Ureter (tissue), 1 donor: Measurements from ENCODE around the gene CCNY. TPM values are rescaled to one million over a fixed set of nuclear protein-coding genes. Genes with fewer than 3 reads are reported as not detected.

Source experiments
- DNase-seq: peaks from one replicate; pipeline ENCODE4 v3.0.0-alpha.2; 2020; ENCODE audit warnings: low spot score
- total RNA-seq: library from RNA; stranded (reverse); gene quantifications from one replicate; pipeline ENCODE4 v1.2.4, GENCODE V29; 2023
- donor health status: DM: yes; HTN: yes; CAD: no.

Gene CCNY
- total RNA-seq, 1 donor from 2014 or later: 61.5 TPM

DNA sequence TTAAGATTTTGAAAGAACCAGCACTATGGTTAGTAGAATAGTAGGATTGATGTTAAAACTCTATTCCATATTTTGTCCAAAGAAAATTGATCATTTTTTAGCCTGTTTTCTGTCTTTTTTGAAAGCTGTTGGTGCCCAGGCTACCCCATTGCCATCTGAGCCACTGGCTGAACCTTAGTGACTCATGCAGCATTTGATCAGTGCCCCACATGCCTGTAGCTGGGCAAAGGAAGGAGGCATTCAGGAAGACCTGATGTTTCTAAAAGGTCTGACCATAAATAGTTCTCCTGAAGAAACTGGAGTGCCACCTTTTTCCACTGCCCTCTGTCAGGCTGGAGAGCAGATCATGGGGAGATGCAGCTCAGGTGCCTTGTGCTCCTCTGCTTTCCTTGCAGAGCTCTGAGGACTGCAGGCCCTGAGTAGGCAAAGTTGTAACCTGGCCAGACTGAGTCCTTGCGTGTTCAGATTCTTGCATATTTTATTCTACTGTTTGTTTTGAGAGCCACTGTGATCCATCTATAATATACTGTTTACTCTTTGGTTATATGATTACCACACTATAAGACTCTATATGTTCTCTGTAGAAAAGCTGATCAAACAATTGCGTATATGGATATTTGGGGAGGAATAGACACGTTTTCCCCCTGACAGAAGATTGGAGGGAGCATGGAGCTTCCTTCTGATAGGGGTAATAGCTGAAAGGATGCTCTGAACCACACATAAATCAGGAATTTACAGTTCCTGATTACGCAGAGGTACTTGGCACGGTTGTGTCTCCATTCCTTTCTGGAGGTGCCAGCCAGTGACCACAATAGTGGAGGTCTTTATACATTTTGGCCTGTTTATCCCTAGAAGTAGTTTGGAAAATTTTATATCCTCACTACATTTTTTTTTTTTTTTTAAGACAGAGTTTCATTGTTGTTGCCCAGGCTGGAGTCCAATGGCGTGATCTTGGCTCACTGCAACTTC lies 219.9 kb downstream of the CCNY start:
- DNase-seq: no peak

DNA sequence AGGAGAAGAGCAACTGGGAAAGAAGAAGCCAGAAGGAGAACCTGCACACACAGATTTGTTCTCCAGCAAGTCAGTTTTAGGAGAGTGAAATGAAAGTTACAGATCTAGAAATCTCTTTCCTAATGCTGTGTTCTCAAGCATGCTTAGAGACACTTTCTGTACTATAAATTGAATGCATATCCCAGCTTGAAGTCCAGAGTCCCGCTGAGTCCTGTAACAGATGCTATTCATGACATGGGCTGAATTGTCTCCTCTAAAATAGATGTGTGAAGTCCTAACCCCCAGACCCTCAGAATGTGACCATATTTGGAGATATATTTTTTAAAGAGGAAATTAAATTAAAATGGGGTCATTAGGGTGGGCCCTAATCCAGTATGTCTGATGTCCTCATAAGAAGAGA lies 222.0 kb downstream of the CCNY start:
- DNase-seq: no peak

DNA sequence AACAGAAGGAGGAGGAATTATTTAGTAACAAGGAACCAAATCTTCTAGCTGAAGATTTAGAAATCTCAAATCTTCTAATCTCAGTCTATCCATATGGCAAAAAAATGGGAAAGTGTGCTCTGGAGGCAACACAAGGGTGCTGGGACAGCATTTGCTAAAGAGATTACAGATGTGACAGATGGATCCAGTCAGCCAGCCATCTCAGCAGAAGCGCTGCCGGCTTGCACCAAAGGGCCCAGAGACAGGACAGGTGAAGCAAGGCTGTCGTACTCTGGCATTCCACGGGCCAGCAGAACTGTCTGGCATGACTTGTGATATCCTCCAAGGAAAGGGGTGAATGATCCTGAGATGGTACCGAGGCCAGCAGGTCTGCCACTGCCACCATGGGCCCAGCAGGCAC lies 223.1 kb downstream of the CCNY start:
- DNase-seq: no peak

DNA sequence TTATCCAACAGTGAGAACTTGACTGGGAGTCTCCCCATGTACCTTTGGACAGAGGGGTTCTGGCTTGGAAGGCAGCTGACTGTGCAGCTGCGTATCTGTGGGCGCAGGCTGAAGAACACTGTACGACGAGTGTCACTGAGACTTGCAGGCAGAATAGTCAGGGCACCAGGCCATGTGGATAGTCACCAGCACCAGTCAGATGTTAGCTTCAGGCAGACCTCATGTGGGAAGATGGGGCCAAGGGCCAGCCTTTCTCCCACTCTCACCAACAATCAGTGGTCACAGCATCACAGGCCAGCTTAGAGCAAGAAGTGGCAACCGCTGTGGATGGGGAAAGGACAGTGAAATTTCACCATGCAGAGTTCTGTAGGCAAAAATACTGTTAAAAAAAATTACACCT lies 225.4 kb downstream of the CCNY start:
- DNase-seq: no peak

DNA sequence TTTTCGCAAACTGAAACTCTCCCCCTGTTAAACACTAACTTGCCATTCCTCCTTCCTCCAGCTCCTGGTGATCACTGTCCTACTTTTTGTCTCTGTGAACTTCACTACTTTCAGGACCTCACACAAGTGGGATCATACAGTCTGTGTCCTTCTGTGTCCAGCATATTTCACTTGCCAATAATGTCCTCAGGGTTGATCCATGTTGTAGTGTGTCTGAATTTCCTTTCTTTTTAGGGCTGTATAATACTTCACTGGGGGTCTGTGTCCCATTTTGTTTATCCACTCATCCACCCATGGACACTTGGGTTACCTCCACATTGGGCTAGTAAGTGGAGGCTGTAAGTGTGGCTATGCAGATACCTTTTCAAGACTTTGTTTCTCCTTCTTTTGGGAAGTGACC lies 226.1 kb downstream of the CCNY start:
- no peak for DNase-seq

DNA sequence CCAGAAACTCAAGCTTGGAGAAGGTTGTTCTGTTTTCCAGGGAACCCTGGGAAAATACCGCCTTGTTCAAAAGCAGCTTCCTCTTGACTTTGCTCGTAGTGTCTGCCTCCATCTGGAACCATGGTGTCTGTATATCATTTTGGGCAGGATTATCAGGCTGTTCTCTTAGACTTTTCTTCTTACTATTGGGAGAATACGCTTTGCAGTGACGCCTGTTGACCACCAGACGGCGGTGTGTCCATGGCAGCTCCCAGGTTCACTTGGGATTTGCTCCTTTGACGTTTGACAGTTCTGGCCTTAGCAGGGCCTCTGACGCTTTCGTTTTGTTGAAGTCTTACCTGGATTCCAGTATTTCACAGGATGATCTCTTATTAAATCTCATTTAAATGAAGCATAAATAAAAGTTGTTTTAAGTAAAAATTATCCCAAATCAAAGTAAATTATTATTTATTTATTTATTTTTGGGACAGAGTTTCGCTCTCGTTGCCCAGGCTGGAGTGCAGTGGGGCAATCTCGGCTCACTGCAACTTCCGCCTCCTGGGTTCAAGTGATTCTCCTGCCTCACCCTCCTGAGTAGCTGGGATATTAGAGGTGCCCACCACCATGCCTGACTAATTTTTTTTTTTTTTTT lies 227.1 kb downstream of the CCNY start:
- no peak for DNase-seq

DNA sequence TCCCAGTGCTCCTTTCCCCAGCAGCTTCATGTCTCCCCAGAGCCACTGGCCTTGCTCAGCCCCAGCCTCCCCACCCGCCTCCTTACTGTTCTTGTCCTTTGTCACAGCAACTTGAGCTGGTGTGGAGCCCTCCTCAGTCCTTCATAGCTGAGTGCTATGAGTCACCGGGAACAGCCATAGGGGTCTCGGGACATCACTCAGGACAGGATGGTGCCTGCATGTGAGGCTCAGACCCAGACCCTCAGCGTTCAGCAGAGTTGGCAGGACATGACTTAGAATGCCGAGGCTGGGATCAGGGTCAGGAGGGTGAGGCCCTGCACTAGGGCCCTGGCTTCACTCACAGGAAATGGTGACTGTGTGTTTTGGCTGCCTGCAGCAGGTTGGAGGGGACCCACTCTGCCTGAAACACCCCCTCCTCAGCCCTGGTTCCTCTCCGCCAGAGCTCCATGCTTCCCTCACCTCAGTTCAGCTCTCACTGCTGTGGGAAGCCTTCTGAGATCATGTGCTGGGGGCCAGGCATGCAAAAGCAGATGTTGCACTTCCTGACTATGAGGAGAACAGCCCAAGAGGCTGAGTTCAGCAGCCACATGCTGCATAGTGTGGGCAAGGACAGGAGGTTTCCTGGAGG lies 228.1 kb downstream of the CCNY start:
- no peak for DNase-seq

DNA sequence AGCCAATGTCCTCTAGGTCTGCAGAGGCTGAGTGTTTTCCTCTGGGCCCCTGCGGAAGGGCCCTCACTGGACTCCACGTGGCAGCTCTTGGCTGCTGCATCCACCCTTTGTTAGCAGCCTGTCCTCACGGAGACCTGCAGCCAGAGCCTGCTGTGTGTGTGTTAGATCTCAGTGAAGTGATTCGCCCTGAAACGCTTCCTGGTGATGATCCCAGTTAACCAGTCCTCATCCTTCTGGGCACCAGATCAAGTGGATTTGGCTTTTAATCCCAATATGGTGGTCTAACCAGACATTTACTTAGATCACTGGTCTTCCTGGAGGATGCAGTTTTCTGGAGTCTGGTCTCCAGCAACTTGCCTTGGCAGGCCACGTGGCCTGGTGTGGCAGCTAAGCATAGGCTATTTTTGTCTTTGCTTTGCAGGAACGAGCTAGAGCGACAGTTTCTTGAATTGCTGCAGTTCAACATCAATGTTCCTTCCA lies 229.3 kb downstream of the CCNY start:
- DNase-seq: no peak

DNA sequence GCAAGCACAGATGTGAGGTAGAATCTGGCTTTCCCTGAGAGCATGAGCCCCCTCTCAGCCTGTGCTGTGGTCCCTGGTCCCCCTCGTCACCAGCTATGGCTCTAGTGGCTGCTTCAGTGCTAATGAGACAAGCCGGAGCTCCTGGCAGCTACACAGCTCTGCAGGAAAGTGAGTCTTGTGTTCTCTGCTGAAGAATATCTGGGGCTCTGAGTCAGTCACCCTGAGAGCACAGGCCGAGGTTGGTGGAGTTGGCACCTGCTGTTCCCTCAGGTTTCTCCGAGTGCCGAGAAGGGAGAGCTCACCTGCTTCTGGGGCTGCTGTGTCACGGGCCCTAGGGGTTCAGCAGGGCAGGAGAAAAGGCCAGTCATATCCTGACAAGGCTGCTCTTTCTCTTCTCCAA lies 231.6 kb downstream of the CCNY start:
- DNase-seq: no peak

DNA sequence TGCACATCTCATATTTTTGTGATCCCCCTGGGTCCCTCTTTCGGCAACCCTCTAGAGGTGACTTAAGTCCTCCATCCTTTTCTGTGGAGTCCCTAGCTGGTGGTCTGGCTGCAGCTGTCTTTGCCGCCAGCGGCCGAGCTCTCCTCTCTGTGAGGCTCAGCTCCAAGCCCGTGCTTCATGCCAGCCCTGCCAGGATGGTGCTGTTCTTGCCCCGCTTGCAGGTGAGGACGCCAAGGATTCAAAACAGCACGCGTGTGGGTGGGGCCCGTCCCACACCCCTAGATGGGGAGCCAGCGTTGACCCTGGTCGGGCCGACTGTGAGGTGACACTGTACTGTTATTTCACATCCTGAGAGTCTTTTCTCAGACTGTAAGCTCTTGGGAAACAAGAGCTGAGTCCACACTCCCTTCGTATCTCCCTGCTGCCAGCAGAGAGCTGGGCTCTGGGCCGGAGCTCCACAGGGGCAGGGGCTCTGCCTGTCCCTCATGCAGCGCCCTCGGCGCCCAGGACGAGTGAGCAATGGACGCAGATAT lies 232.2 kb downstream of the CCNY start:
- no peak for DNase-seq

DNA sequence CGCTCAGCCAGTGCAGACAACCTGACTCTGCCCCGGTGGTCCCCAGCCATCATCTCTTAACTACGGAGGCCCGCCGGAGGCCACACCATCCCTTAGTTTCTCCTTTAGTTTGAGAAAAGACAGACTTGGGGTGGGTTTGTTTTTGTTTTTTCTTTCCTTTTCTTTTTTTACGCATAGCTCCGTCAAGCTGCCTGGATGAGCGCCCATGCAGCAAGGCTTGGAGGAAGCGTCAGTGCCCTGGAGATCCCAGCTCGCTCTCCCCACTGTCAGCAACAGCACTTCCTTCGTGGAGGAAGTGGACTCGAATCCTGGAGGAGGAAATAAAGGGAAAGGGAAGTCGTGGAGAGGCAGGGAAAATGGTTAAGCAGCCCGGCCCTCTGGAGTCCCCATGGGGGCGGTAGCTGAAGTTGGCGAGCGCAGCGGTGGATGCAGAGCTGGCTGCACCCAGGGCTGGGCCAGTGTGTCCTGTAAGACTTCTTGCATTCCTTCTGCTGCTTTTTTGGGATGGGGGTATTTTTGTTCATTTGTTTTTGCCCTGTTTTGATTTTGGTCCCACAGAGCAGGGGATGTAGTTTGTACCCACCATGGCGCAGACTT lies 232.9 kb downstream of the CCNY start:
- DNase-seq: no peak

DNA sequence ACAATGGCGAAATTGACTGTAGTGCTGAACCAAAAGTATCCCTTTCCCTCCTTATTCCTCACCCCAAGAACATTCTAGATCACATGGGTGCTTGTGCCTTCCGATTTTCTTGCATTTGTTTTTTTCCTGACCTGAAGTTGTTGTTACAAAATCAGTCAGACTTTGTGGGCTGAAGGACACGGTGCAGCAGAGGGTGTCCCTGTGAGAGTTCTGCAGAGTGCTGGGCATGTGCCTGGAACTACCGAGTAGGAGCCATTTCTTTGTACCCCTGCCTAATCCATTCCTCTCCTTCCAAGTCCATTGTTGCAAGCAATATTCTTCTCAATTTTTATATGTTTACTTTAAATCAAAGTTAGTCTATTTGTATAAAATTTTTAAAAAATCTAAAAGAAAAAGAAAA lies 233.5 kb downstream of the CCNY start:
- no peak for DNase-seq

DNA sequence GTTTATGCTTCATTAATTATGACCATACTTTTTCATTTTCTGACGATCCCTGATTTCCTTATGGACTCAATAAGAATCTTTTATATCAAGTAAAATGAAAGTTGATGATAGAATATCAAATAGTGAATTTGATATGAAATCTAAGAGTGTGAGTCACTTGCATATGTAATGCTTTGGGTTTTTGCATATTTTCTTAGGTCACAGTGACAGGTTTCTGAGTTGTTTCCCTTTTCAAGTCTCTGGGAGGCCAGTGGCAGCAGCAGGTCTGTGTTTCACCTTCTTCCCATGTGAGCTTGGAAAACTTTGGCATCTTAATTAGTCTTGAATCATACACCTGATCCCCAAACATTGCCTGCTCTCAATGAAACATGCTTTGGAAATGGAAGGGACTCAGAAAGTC lies 234.1 kb downstream of the CCNY start:
- no peak for DNase-seq

DNA sequence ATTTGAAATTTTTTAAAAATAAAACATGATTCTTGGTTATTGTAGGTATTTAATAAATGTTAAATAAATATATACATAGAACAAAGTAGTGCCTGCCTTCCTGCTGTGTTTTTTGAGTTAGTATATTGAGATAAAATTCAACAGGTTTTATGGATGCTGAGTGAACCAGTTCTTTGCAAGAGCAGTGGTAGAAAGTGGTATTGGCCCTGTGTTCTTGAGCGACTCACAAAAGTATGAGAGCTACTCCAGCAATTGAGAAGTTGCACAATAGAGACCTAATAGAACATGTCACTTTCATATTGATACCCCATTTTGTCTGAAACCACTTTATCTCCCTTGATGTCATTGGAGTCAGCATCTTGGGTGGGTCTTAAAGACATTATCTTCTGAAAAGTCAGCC lies 236.3 kb downstream of the CCNY start:
- no peak for DNase-seq

DNA sequence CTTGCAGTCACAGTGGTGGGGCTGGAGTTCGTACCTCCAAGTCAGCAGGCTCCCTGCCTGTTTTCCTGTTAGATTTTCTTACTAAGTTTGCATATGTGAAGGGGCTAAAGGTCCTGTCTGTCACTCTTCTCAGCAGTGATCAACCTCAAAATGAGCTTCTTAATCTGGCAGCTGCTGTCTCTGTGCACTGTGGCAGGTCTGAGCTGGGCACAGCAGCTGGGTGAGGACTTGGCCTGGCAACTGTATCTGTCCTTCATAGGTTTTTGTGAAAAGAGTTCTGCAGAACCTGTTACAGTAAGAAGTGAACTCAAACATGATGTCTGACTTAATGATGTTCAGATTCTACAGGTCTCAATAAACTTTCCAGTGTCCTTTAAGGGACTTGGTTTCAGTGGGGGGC lies 237.5 kb downstream of the CCNY start:
- no peak for DNase-seq

DNA sequence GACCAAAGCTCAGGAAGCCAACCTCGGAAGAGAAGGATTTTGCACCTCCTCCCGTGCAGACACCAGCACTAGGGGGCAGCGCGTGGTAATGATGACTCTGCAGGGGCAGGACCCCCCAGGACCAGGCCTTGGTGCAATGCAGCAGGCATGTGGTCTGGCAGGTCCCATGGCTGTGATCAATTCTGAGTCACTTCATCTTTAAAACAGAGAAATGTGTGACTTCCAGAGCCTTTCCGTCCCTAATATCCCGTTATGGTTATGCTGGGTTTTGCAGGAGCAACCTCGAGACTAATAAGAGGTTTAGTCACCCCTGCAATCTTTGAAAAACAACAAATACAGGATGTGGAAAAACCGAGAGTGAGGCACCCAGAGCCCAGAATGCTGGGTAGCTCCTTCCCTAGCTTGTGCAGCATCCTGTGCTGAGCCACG lies 238.6 kb downstream of the CCNY start:
- no peak for DNase-seq

DNA sequence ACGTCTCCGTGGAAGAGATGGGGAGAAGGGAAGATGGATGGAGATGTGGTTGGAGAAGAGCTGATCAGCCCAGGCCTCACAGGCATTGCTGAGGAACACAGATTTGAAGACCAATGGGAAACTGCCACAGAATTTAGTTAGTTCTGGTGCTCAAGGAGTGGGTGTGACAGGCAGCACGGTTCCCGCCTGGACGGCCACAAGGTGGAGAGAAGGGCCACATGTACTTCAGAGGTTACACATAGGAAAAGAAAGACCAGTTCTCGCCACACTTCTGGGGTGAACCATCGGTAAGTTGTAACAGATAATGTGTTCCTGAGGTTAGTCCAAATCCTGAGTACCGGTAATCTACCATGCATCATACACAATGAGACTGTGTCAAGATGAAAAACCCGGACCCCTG lies 239.3 kb downstream of the CCNY start:
- DNase-seq: no peak

DNA sequence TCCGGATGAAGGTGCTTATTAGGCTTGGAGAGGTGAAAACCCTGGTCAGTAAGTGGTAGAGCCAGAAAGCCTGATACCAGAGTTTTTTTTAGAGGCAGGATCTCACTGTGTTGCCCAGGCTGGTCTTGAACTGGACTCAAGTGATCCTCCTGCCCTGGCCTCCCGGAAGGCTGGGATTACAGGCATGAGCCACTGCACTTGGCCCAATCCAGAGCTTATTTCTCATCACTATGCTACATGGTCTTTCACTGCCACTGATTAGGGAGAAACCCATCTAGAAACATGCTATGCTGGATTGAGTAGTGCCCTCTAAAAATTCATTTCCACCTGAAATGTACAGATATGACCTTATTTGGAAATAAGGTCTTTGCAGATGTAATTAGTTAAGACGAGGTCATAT lies 240.4 kb downstream of the CCNY start:
- no peak for DNase-seq

DNA sequence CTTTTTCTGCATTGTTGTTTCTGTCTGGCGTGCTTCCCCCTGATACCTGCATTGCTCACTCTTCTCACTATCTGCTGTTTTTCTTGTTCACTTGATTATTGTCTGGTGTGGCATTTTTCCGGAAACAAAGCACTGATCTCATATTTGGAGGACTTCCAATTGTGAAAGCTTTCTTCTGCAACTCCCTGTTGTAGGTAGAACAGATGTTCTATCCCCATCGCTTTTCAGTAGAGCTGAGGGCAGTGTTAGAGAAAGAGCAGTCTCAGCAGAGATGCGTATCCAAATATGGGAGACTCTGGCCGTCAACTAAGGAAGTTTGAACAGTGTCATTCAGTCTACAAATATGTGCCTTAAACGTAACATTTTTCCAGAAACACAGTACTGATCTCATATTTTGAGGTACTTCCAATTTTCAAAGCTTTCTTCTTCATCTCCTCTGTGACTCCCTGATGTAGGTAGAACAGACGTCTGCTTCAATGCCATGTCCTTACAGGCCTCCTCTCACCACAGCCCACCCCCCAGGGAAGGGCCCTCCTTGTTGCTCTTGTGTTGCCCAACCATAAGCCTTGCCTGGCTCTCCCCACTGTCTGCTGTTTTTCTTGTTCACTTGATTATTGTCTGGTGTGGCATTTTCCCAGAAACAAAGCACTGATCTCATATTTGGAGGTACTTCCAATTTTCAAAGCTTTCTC lies 241.8 kb downstream of the CCNY start:
- DNase-seq: no peak

DNA sequence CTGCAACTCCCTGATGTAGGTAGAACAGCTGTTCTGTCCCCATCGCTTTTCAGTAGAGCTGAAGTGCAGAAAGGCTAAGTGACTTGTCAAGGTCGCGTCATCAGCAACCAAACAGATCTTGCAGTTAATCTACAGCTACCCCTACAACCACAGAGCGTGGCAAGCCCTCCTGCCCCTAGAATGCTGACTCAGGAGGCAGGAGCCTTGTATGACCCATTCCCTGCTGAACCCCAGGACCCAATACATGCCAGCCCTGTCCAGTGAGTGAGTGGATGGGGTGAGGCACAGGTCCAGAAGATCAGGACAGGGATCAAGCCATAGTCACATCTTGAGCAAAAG lies 242.3 kb downstream of the CCNY start:
- DNase-seq: no peak

DNA sequence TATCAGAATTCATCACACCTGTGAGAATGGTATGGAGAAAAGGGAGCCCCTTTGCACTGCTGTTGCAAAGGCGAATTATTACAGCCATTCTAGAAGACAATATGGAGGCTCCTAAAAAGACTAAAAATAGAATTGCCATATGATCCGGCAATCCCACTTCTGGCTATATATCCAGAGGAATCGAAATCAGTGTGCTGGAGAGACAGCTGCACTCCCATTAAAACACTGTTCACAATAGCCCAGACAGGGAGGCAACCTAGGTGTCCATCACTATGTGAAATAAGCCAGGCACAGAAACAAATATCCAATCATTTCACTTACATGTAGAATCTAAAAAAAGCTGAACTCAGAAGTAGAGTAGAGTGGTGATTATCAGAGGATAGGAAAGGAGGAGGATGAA lies 242.8 kb downstream of the CCNY start:
- no peak for DNase-seq
